Dendritic cell treated with granulocyte-macrophage colony-stimulating factor and Interleukin-4, amounts not matched to agents 40 ng/mL and 50 ng/mL, for 4 days (primary cell): Measurements from ENCODE around the gene DBR1.

Source experiments
- H3K27ac Mint-ChIP-seq: one replicate; pipeline ENCODE4 v1.8.0; 2022; ENCODE audit warnings: mild to moderate bottlenecking, mixed read lengths
- H3K27me3 Mint-ChIP-seq: one replicate; pipeline ENCODE4 v1.8.0; 2022; ENCODE audit warnings: mild to moderate bottlenecking, mixed read lengths
- H3K36me3 Mint-ChIP-seq: one replicate; pipeline ENCODE4 v1.8.0; 2022; ENCODE audit warnings: low read depth, mixed read lengths
- H3K4me1 Mint-ChIP-seq: one replicate; pipeline ENCODE4 v1.8.0; 2022; ENCODE audit warnings: low read depth, mixed read lengths
- H3K4me3 Mint-ChIP-seq: one replicate; pipeline ENCODE4 v1.8.0; 2022; ENCODE audit warnings: mild to moderate bottlenecking, moderate library complexity, mixed read lengths
- H3K9me3 Mint-ChIP-seq: one replicate; pipeline ENCODE4 v1.8.0; 2022; ENCODE audit warnings: mixed read lengths
- intact Hi-C: fragments of 100-400 bp; cut with micrococcal nuclease; formaldehyde crosslinking; loops from one replicate; pipeline ENCODE4 v1.15.0; 2022

Gene DBR1

GRCh38 chr3:138200424-138200823 lies 25.7 kb upstream of the DBR1 start:
- peaks cover 34% of the 10 kb centered on the region for H3K4me1 Mint-ChIP-seq
- intact Hi-C loops: no loop called here
- H3K9me3 Mint-ChIP-seq: no peaks in the 10 kb centered on the region
- H3K27me3 Mint-ChIP-seq: no peaks in the 10 kb centered on the region
- H3K27ac Mint-ChIP-seq: no peak overlapping the region
- H3K4me3 Mint-ChIP-seq: no peak overlapping the region
- H3K36me3 Mint-ChIP-seq: peaks cover 28% of the 10 kb centered on the region

DNA sequence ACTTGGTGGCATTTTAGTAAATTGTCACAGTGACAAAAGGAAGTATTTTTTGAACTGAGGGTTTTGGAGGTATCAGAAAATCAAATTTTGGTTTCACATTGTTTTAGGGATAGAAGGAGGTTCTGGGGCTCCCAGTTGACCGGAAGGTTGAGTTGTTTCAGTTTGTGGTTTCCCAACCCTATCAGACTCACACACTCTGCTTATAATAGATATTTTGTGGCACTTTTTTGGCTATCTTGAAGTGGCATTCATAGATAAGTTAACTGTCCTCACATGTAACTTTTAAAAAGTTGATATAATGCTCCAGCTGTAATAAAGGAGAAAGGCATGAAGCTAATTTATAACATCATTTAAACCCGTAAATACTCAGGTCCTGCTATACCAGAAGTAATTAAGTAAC lies 25.1 kb upstream of the DBR1 start:
- Mint-ChIP-seq H3K9me3 (no peaks in the 10 kb centered on the region), H3K36me3 (peaks cover 24% of the 10 kb centered on the region), H3K4me1 (peaks cover 34% of the 10 kb centered on the region), H3K27ac (no peak overlapping the region), H3K4me3 (no peak overlapping the region), H3K27me3 (no peaks in the 10 kb centered on the region)
- intact Hi-C loops: no loop called here

DNA sequence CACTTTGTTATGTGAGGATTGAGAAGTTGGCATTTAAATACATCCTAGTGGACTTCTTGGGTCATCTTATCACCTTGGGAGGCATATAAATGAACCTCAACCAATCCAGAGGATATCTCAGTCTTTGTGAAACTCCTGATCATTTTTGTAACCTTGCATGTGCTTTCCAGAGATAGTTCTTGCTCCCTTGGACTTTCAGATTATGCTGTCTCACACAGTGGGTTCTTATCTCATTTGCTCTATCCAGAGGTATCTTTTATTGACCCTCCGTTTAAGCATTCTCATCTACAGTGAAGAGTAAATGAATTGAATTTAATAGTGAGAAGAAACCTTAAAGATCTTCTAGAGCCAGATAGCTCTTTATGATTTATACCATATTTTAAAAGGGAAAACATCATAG lies 22.8 kb upstream of the DBR1 start:
- H3K27ac Mint-ChIP-seq: no peak overlapping the region
- no peak overlapping the region for H3K4me3 Mint-ChIP-seq
- no peaks in the 10 kb centered on the region for H3K9me3 Mint-ChIP-seq
- H3K4me1 Mint-ChIP-seq: peaks cover 14% of the 10 kb centered on the region
- no peaks in the 10 kb centered on the region for H3K27me3 Mint-ChIP-seq
- intact Hi-C loops: no loop called here
- H3K36me3 Mint-ChIP-seq: peaks cover 20% of the 10 kb centered on the region

DNA sequence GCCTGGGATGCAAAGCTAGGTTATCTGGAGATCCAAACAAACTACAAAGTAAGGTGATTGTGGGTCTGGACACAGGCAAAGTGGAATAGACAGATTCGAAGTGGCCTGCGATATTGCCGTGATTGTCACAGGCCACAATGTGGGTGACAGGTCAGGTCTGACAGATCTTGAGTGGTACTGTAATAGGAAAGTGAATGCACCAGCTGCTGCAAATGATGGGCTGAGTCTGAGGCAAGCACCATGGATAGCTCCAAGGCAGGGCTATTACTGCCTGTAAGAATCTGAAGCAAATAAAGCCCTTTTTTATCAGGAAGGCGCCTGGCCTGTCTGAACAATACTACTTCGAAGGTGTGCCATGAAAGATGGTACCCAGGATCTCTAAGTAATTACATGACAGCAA lies 22.3 kb upstream of the DBR1 start:
- intact Hi-C loops: no loop called here
- H3K4me1 Mint-ChIP-seq: peaks cover 14% of the 10 kb centered on the region
- no peak overlapping the region for H3K4me3 Mint-ChIP-seq
- no peaks in the 10 kb centered on the region for H3K9me3 Mint-ChIP-seq
- H3K27ac Mint-ChIP-seq: no peak overlapping the region
- H3K36me3 Mint-ChIP-seq: peaks cover 23% of the 10 kb centered on the region
- no peaks in the 10 kb centered on the region for H3K27me3 Mint-ChIP-seq

DNA sequence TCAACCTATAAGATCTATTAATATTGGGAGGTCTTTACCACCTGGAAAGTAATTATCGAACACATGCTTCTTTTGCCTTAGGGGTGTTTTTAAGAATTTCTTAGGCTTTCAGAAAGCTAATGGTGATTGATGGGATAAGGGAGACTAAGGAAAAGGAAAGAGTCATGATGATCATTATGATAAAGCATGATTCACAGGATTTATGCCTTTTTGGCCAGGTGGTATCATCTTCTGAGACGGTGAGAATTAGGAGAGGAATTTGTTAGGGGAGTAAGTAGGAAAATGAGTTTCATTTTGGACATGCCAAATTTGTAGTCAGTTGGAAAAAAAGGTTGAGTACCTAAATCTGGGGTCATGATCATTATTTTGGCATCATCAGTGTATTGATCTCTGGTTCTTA lies 21.3 kb upstream of the DBR1 start:
- no peaks in the 10 kb centered on the region for H3K27me3 Mint-ChIP-seq

DNA sequence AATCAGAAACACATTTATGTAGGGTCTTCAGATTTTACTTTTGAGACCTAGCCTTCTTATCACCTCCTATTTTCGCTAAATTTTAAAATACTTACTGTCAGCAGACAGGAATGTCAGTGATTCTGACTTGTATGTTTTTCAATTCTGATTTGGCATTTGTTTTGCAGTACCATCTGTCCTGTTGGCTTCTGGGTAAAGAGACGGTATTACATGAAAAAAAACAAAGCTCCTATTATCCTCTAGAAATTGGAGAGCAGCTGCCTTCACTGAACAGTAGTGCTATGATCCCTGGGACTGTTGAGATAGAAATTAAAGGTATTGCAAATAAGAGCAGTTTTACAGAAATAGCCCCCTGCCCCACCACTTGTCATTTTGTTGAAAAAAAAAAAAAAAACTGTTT lies 20.8 kb upstream of the DBR1 start:
- Mint-ChIP-seq H3K4me1 (peaks cover 25% of the 10 kb centered on the region), H3K27me3 (no peaks in the 10 kb centered on the region), H3K9me3 (no peaks in the 10 kb centered on the region), H3K4me3 (no peak overlapping the region), H3K27ac (no peak overlapping the region), H3K36me3 (peaks cover 23% of the 10 kb centered on the region)
- intact Hi-C loops: no loop called here

More for the DNA sequence above, 21.3 kb upstream of the DBR1 start:
- H3K36me3 Mint-ChIP-seq: peaks cover 23% of the 10 kb centered on the region
- H3K27ac Mint-ChIP-seq: no peak overlapping the region
- H3K9me3 Mint-ChIP-seq: no peaks in the 10 kb centered on the region
- peaks cover 20% of the 10 kb centered on the region for H3K4me1 Mint-ChIP-seq
- intact Hi-C loops: no loop called here
- H3K4me3 Mint-ChIP-seq: no peak overlapping the region

- peak overlapping the region; percentile 94 for H3K4me3 Mint-ChIP-seq
- peaks cover 29% of the 10 kb centered on the region for H3K36me3 Mint-ChIP-seq
- H3K9me3 Mint-ChIP-seq: no peaks in the 10 kb centered on the region
- intact Hi-C loops: loop anchor here (5.0 to 10.0 kb wide), 2 partner anchors 71 to 1993 kb away; partner anchors contain the start of genes DZIP1L and MSL2
- H3K27ac Mint-ChIP-seq: peak overlapping the region; percentile 97
- peaks cover 7% of the 10 kb centered on the region for H3K27me3 Mint-ChIP-seq
- peaks cover 36% of the 10 kb centered on the region for H3K4me1 Mint-ChIP-seq
Measured at GRCh38 chr3:138188013-138188730, 13.5 kb upstream of the DBR1 start.

GRCh38 chr3:138187296-138188012 lies 12.7 kb upstream of the DBR1 start, which contains the start of gene ARMC8:
Gene ARMC8, plus strand, starts transcription at chr3:138187301. Its CDS starts 254 bp downstream, at chr3:138187555.
- Mint-ChIP-seq H3K27ac (peak within 1 kb of the TSS; percentile 97), H3K27me3 (peaks cover 7% of the 10 kb centered on the region), H3K9me3 (no peaks in the 10 kb centered on the region), H3K36me3 (peaks cover 26% of the 10 kb centered on the region), H3K4me1 (peaks cover 36% of the 10 kb centered on the region), H3K4me3 (peak within 1 kb of the TSS; percentile 94)
- intact Hi-C loops: loop anchor here (5.0 to 10.0 kb wide), 2 partner anchors 70 to 1993 kb away; partner anchors contain the start of genes DZIP1L and MSL2

GRCh38 chr3:138186803-138187295 lies 12.1 kb upstream of the DBR1 start:
- intact Hi-C loops: loop anchor here (5.0 to 10.0 kb wide), 2 partner anchors 70 to 1992 kb away; partner anchors contain the start of genes DZIP1L and MSL2
- Mint-ChIP-seq H3K36me3 (peaks cover 23% of the 10 kb centered on the region), H3K27ac (peak overlapping the region; percentile 97), H3K4me3 (peak overlapping the region; percentile 94), H3K27me3 (peaks cover 7% of the 10 kb centered on the region), H3K4me1 (peaks cover 36% of the 10 kb centered on the region), H3K9me3 (no peaks in the 10 kb centered on the region)

DNA sequence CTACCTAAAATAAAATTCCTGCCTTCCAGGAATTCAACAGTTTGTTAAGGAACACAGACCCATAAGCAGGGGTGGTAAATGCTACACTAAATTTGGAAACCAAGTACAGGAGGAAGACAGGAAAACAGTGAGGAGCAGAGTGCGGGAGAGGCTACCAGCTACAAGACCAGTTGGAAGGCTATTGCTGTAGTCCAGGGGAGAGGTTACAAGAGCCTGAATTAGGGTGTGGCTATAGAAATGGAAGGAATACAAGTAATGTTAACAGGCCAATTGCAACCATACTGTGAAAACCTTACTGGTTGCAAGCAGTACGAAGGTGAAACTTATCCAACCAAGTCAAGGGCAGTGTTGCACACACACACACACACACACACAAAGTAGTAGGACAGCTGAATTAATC lies 11.5 kb upstream of the DBR1 start:
- H3K9me3 Mint-ChIP-seq: no peaks in the 10 kb centered on the region
- H3K4me3 Mint-ChIP-seq: no peak overlapping the region
- H3K27me3 Mint-ChIP-seq: peaks cover 7% of the 10 kb centered on the region
- H3K4me1 Mint-ChIP-seq: peaks cover 31% of the 10 kb centered on the region
- intact Hi-C loops: loop anchor here (5.0 to 10.0 kb wide), 2 partner anchors 69 to 1991 kb away; partner anchors contain the start of genes DZIP1L and MSL2
- H3K36me3 Mint-ChIP-seq: peaks cover 18% of the 10 kb centered on the region
- H3K27ac Mint-ChIP-seq: peak overlapping the region; percentile 97

- intact Hi-C loops: loop anchor here (5.0 to 10.0 kb wide), 2 partner anchors 68 to 1990 kb away; partner anchors contain the start of genes DZIP1L and MSL2
- Mint-ChIP-seq H3K27me3 (peaks cover 7% of the 10 kb centered on the region), H3K27ac (no peak overlapping the region), H3K4me1 (peaks cover 21% of the 10 kb centered on the region), H3K4me3 (no peak overlapping the region), H3K9me3 (no peaks in the 10 kb centered on the region), H3K36me3 (peaks cover 16% of the 10 kb centered on the region)
Measured at GRCh38 chr3:138184994-138185393, 10.3 kb upstream of the DBR1 start.

DNA sequence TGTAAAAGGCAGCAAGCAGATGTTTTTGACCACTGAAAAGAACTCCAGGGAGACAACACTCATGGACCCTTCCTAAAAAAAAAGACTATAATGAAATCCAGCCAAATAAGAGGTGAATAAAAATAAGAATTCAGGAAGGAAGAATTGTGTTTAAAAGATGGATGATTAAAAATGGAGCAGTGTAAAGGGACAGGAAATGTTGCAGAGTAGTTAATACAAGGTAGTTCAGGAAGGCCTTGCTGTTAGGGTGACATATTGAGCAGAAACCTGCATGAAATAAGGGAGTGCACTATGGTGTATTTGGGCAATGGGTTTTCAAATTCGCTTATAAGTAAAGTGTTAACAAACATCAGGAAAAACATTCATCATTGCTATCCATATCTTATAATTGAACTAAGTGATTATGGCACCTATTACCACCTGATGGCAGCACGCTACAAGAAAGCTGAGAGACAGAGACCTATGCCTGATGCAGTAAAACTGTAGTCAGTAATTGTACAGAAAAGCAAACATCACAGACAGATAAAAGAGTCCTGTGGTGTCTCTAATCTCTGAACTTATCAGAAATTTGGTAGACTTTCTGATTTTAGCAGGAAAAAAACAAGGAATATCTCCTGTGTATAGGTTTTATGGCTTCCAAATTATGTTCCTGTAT lies 5.8 kb upstream of the DBR1 start:
- H3K36me3 Mint-ChIP-seq: no peaks in the 10 kb centered on the region
- peaks cover 11% of the 10 kb centered on the region for H3K27me3 Mint-ChIP-seq
- H3K27ac Mint-ChIP-seq: no peak overlapping the region
- no peaks in the 10 kb centered on the region for H3K9me3 Mint-ChIP-seq
- H3K4me3 Mint-ChIP-seq: no peak overlapping the region
- intact Hi-C loops: loop anchor here (10.0 kb wide), 1 partner anchor 1986 kb away; the partner anchor contains the start of gene MSL2
- no peaks in the 10 kb centered on the region for H3K4me1 Mint-ChIP-seq

DNA sequence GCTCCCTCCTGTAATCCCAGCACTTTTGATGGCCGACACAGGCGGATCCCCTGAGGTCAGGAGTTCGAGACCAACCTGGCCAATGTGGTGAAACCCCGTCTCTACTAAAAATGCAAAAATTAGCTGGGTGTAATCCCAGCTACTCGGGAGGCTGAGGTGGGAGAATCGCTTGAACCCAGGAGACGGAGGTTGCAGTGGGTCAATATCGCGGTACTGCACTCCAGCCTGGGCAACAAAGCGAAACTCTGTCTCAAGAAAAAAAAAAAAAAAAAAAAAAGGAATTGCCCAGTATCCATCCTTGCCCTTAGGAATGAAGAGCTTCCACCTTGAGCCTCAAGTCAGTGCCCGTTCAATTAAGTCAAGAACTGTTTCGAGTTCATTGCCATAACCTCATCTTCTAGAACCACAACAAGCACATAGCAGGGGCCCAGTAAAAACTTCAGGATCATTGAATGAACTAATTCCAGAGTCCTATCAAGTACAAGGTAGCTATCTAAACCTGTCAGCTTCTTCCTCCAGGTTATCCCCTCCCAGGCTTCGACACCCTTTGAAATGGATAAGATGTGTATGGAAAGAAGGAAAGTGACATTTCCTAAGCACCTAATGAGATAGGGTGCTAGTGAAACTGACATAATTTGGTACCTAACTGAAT lies 826 bp downstream of the DBR1 start:
- Mint-ChIP-seq H3K27me3 (peaks cover 2% of the 10 kb centered on the region), H3K27ac (peak overlapping the region; percentile 92), H3K9me3 (no peaks in the 10 kb centered on the region), H3K4me1 (peaks cover 21% of the 10 kb centered on the region), H3K36me3 (peaks cover 28% of the 10 kb centered on the region), H3K4me3 (peak overlapping the region; percentile 89)
- intact Hi-C loops: loop anchor here (1.0 to 5.0 kb wide), 2 partner anchors 48 to 59 kb away; partner anchors contain the start of gene DZIP1L
